Choroid plexus epithelial cell (primary cell): ENCODE measurements around the gene SPRED1.
A peak's percentile ranks its signal among the peaks of the same experiment; 100 is the strongest.

Experiments
- DNase-seq: peaks from one replicate; pipeline ENCODE4 v3.0.0-alpha.2; 2010; ENCODE audit warnings: low read depth
- H3K4me3 ChIP-seq: 2 replicates; pipeline ENCODE4 v1.5.1; 2011; ENCODE audit warnings: low read depth, mild to moderate bottlenecking, control low read depth, low read length, moderate library complexity
- TF ChIP-seq, protein P1 (sequence below): conservative IDR thresholded peaks from 2 replicates; pipeline ENCODE4 v1.5.1; 2011; ENCODE audit warnings: low read depth, mild to moderate bottlenecking, control low read depth, inconsistent platforms, low read length, moderate library complexity

SPRED1 gene

DNA sequence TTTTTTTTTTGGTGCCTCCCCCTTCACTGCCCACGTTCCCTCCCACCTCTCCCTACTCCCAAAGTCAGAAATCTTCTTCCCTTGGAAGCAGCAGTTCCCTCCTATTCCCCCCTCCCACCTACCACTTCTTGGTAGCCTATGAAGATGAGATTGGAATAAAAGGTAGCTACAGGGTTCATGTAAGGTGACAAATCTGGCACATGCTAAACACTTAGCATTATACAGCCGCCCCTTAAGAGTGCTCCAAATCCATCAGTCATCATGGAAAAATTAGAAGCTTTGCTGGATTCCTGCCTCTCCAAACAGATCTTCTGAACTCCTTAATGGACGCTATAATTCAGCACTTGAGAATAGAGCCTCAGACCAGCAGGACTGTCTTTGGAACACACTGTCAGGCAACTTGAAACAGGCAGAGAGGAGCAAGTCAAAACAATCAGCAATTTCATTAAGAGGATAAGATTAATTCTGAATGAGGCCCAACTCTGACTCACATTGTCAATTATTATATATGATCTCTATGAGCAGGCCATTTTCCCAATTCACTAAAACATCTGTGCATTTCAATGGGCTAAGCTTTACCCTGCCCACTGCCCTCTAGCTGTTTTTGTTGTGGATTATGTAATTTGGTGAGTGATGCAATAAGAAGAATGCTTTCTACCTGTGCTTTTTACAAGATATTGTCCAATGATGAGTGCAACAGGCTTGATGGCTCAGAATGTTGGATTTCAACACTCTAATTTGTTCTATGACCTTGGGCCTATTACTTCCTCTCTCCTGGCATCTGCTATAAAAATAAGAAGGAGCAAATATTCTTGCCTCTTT lies 34.6 kb upstream of the SPRED1 start:
- TF ChIP-seq, protein P1, sequence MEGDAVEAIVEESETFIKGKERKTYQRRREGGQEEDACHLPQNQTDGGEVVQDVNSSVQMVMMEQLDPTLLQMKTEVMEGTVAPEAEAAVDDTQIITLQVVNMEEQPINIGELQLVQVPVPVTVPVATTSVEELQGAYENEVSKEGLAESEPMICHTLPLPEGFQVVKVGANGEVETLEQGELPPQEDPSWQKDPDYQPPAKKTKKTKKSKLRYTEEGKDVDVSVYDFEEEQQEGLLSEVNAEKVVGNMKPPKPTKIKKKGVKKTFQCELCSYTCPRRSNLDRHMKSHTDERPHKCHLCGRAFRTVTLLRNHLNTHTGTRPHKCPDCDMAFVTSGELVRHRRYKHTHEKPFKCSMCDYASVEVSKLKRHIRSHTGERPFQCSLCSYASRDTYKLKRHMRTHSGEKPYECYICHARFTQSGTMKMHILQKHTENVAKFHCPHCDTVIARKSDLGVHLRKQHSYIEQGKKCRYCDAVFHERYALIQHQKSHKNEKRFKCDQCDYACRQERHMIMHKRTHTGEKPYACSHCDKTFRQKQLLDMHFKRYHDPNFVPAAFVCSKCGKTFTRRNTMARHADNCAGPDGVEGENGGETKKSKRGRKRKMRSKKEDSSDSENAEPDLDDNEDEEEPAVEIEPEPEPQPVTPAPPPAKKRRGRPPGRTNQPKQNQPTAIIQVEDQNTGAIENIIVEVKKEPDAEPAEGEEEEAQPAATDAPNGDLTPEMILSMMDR: no peak
- DNase-seq: peak; percentile 50
- no peak overlapping the region for H3K4me3 ChIP-seq

DNA sequence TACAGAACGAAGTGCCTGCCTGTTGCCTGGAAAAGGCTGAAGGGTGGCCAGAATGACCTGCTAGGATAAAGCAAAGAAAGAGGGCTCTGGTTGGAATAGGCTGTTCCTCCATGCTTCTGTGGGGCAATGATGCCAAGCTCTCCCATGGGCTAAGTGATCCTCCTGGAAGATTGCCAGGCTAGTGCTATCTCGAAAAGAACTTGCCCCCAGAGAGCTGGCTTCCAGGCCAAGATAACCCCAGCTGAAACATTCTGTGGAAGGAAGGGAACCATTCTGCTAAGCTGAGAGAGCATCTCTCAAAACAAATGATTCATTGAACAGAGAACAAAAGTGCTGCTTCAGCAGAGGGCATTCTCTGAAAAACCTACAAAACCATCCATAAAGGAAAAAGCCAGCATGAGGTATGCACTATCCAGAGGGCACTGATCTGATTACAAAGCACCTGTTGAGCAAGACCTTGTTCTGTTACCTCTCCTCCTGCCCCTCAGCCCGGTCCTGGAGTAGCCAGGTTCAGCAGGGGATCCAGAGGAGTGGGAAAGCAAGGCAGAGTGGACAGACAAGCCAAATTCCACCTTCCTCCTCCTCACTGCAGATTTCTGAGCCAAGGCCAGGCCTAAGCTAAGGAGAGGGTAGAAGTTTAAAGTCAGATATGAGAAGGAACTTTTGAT lies 31.9 kb upstream of the SPRED1 start:
- no peak for DNase-seq
- H3K4me3 ChIP-seq: no peak overlapping the region
- TF ChIP-seq, protein P1: no peak

DNA sequence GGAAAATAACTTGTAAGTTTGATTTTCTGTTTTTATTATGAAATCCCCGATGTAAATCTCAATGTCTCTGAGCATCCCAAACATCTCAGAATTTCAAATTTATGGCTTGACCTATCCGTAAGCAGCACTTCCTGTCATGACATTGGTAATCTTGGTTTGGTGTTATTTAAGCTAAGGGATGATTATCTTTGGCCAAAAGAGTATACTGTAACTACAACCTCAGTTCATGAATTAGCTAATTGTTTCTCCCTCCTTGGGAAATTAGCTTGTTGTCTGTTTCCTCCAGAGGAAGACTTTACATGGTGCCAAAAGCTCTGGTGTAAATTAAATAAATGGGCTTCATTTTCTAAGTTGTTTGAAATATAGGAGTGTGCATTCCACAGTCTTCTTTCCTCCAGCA lies 28.1 kb upstream of the SPRED1 start:
- H3K4me3 ChIP-seq: no peak overlapping the region
- no peak for DNase-seq
- TF ChIP-seq, protein P1: no peak

DNA sequence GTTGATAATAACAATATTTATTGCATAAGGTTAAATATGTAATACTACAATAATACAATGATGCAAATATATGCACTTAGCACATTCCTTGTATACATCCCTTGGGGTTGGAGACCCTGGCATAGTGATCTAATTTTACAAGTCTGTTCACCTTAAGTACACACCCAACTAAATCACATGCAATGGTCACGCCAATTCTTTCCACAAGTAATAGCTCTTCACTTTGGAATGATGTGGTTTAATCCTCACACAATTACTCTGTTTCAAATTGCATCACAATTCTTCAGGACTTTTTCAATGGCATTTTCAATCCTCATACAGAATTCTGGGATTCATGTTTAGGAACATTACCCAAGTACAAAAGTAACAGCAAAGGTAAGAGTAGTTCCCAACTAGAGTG lies 27.3 kb upstream of the SPRED1 start:
- TF ChIP-seq, protein P1: no peak
- no peak for DNase-seq
- no peak overlapping the region for H3K4me3 ChIP-seq

DNA sequence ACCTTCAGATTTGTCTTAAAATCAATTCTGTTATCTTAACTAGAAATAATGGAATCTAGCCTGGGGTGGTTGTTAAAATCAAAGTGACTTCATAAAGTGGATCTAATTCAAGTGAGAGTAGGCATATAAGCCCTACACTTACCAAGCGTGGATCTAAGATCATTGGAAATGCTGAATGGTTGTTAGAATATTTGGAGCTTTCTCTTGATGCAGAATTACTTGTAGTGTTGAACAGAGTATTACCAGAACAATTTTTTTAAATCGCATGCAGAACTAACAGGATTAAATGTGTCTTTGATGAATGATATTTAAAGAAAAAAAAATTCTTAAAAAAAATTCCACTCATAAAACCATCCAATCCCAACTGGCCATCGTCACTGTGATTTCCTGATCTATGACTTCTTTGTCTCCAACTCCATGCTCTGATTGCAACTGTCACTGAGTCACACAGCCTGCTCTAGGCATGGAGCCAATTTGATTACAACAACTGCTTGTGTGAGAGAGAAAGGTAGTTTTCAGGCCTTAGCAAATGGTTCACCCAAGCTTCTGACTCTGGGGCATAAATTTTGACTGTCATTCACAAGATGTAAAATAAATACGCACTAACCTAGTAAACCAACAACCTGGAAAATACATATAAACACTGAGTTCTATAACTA lies 25.9 kb upstream of the SPRED1 start:
- DNase-seq: peak; percentile 84
- H3K4me3 ChIP-seq: no peak overlapping the region
- TF ChIP-seq, protein P1: no peak

DNA sequence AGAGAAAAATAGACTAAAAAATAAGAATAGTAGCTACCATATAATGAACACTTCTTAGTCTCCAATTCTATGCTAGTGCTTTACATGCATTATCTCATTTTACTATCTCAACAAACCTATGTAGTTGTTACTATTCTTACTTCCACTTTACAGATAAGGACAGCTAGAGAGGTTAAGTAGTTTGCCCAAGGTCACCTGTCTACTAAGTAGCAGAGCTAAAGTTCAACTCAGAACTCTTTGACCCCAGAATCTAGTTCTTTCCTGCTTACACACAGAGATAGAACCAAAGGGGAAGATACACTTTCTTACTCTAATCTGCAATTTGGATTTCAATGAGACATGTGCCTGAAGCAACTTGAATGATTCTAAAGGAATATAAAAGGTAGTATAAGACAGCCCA lies 24.7 kb upstream of the SPRED1 start:
- TF ChIP-seq, protein P1: no peak
- no peak for DNase-seq
- H3K4me3 ChIP-seq: no peak overlapping the region
